ENCODE results near the gene PLEKHG4B.

PLEKHG4B gene

GRCh38 chr5:149745-150485, 57.9 kb downstream of the PLEKHG4B start:
- Histone ChIP-seq H3K79me2 (ENCODE audit: insufficient read depth, low read length) (no peaks in the 10 kb centered on the region), H3K9ac (ENCODE audit: low read length) (no peak overlapping the region), H3K4me3 (ENCODE audit: insufficient read depth, low read length, poor library complexity, severe bottlenecking) (no peak overlapping the region), H3K4me2 (ENCODE audit: low read depth, low read length, poor library complexity, severe bottlenecking) (no peak overlapping the region), H3K27ac (ENCODE audit: low read depth, low read length) (no peak overlapping the region), H4K20me1 (ENCODE audit: low read depth, low read length) (no peaks in the 10 kb centered on the region), H3F3A (ENCODE audit: insufficient read depth) (no peaks in the 10 kb centered on the region), H3K9me3 (ENCODE audit: insufficient read depth, low read length) (peaks cover 19% of the 10 kb centered on the region; the same call in 1 of the 2 replicates), H3K36me3 (ENCODE audit: low read length) (no peaks in the 10 kb centered on the region), H2AFZ (ENCODE audit: low read depth, low read length, severe bottlenecking) (no peak overlapping the region), H3K9me2 (replicated peaks; ENCODE audit: insufficient read depth, low read length) (no peaks in the 10 kb centered on the region), H3K27me3 (ENCODE audit: low read length) (no peaks in the 10 kb centered on the region)
- TF ChIP-seq CTCF (IDR thresholded peaks at IDR 0.05; ENCODE audit: insufficient read depth, low read length, poor library complexity, severe bottlenecking), result no peak
- no peak for TF ChIP-seq EZH2phosphoT487 (conservative IDR thresholded peaks at IDR 0.05; ENCODE audit: low read length)

- no peaks in the 10 kb centered on the region for H3K27me3 ChIP-seq (ENCODE audit: low read length)
Measured at GRCh38 chr5:150746-151145, 58.8 kb downstream of the PLEKHG4B start.

GRCh38 chr5:152077-152476, 60.1 kb downstream of the PLEKHG4B start:
- H3K4me3 ChIP-seq (ENCODE audit: insufficient read depth, low read length, poor library complexity, severe bottlenecking), result no peak overlapping the region
- H3K27ac ChIP-seq (ENCODE audit: low read depth, low read length), result no peak overlapping the region
- no peaks in the 10 kb centered on the region for H3K9me2 ChIP-seq (replicated peaks; ENCODE audit: insufficient read depth, low read length)
- no peaks in the 10 kb centered on the region for H4K20me1 ChIP-seq (ENCODE audit: low read depth, low read length)
- H3K36me3 ChIP-seq (ENCODE audit: low read length), result no peaks in the 10 kb centered on the region
- H3K27me3 ChIP-seq (ENCODE audit: low read length), result no peaks in the 10 kb centered on the region
- no peak overlapping the region for H2AFZ ChIP-seq (ENCODE audit: low read depth, low read length, severe bottlenecking)
- H3F3A ChIP-seq (ENCODE audit: insufficient read depth), result no peaks in the 10 kb centered on the region
- H3K9ac ChIP-seq (ENCODE audit: low read length), result no peak overlapping the region
- TF ChIP-seq CTCF (IDR thresholded peaks at IDR 0.05; ENCODE audit: insufficient read depth, low read length, poor library complexity, severe bottlenecking) (no peak), EZH2phosphoT487 (conservative IDR thresholded peaks at IDR 0.05; ENCODE audit: low read length) (no peak)
- H3K4me2 ChIP-seq (ENCODE audit: low read depth, low read length, poor library complexity, severe bottlenecking), result no peak overlapping the region
- peaks cover 16% of the 10 kb centered on the region; the same call in 1 of the 2 replicates for H3K9me3 ChIP-seq (ENCODE audit: insufficient read depth, low read length)
- H3K79me2 ChIP-seq (ENCODE audit: insufficient read depth, low read length), result no peaks in the 10 kb centered on the region

More at GRCh38 chr5:150746-151145, 58.8 kb downstream of the PLEKHG4B start:
- Histone ChIP-seq H3K36me3 (ENCODE audit: low read length) (no peaks in the 10 kb centered on the region), H4K20me1 (ENCODE audit: low read depth, low read length) (no peaks in the 10 kb centered on the region), H3K4me3 (ENCODE audit: insufficient read depth, low read length, poor library complexity, severe bottlenecking) (no peak overlapping the region), H2AFZ (ENCODE audit: low read depth, low read length, severe bottlenecking) (no peak overlapping the region), H3F3A (ENCODE audit: insufficient read depth) (no peaks in the 10 kb centered on the region), H3K27ac (ENCODE audit: low read depth, low read length) (no peak overlapping the region), H3K4me2 (ENCODE audit: low read depth, low read length, poor library complexity, severe bottlenecking) (no peak overlapping the region), H3K9me2 (replicated peaks; ENCODE audit: insufficient read depth, low read length) (no peaks in the 10 kb centered on the region), H3K9me3 (ENCODE audit: insufficient read depth, low read length) (peaks cover 19% of the 10 kb centered on the region; the same call in 1 of the 2 replicates), H3K79me2 (ENCODE audit: insufficient read depth, low read length) (no peaks in the 10 kb centered on the region), H3K9ac (ENCODE audit: low read length) (no peak overlapping the region)
- TF ChIP-seq CTCF (IDR thresholded peaks at IDR 0.05; ENCODE audit: insufficient read depth, low read length, poor library complexity, severe bottlenecking) (no peak), EZH2phosphoT487 (conservative IDR thresholded peaks at IDR 0.05; ENCODE audit: low read length) (no peak)
